ENCODE data around the gene SEC24B.

GRCh38 chr4:109447278-109447677 lies 13.7 kb downstream of the SEC24B start:
- TF ChIP-seq POLR2AphosphoS5 (IDR thresholded peaks at IDR 0.05; ENCODE audit: borderline replicate concordance, low read depth, low read length) (no peak), EZH2 (IDR thresholded peaks at IDR 0.05) (no peak)
